PC-9 (cell line): ENCODE results near the gene CD109. TPM values are rescaled to one million over a fixed set of nuclear protein-coding genes. Genes with fewer than 3 reads are reported as not detected.

ENCODE experiments used
- BruUV-seq: library from RNA; stranded (reverse); fragments of 400-500 nt; replicated peaks from 2 replicates; lab custom pipeline; 2021; lab: Mats Ljungman, UMichigan
- CTCF ChIA-PET: fragments of 300-600 bp; sonication (Branson Sonifier 250); formaldehyde crosslinking; loops from one replicate; lab custom pipeline; 2022; ENCODE audit warnings: antibody characterized with exemption; lab: Charles Lee
- POLR2A ChIA-PET: fragments of 300-600 bp; sonication (Branson Sonifier 250); formaldehyde crosslinking; loops from one replicate; lab custom pipeline; 2022; ENCODE audit warnings: antibody characterized with exemption; ENCODE audit not compliant: unreplicated experiment; lab: Charles Lee
- DNase-seq, 2 experiments: peaks; one replicate each; pipeline versions ENCODE4 v3.0.0 to v3.0.0-alpha.2; 2015 to 2022; ENCODE audit warnings: mixed read lengths in 1 of 2
- H2AFZ ChIP-seq: fragments of 200-600 bp; sonication (generic); 2 replicates; pipeline ENCODE4 v1.8.1; 2017; ENCODE audit warnings: antibody characterized with exemption
- H3F3A ChIP-seq: fragments of 200-600 bp; sonication (generic); 2 replicates; pipeline ENCODE4 v1.8.1; 2017; ENCODE audit warnings: antibody characterized with exemption, mild to moderate bottlenecking, low read depth; ENCODE audit not compliant: insufficient read depth
- H3K27ac ChIP-seq: fragments of 200-600 bp; sonication (generic); 2 replicates; pipeline ENCODE4 v1.6.1; 2016; ENCODE audit warnings: mixed run types
- H3K27me3 ChIP-seq: fragments of 200-600 bp; sonication (generic); 2 replicates; pipeline ENCODE4 v1.6.1; 2016; ENCODE audit warnings: low read depth, mixed run types; ENCODE audit not compliant: insufficient read depth
- H3K36me3 ChIP-seq: fragments of 200-600 bp; sonication (generic); 2 replicates; pipeline ENCODE4 v1.6.1; 2016; ENCODE audit warnings: low read depth, mixed run types
- H3K4me1 ChIP-seq: fragments of 200-600 bp; sonication (generic); replicated peaks from 2 replicates; pipeline ENCODE4 v1.6.1; 2016; ENCODE audit warnings: mixed run types; ENCODE audit not compliant: insufficient read depth
- H3K4me2 ChIP-seq: fragments of 200-600 bp; sonication (generic); 2 replicates; pipeline ENCODE4 v1.6.1; 2017; ENCODE audit warnings: mixed run types
- H3K4me3 ChIP-seq: fragments of 200-600 bp; sonication (generic); 2 replicates; pipeline ENCODE4 v1.6.1; 2016; ENCODE audit warnings: mixed run types
- H3K79me2 ChIP-seq: fragments of 200-600 bp; sonication (generic); 2 replicates; pipeline ENCODE4 v1.6.1; 2017; ENCODE audit warnings: low read depth, mixed run types
- H3K9me2 ChIP-seq: fragments of 200-600 bp; sonication (generic); 2 replicates; pipeline ENCODE4 v1.8.1; 2017; ENCODE audit warnings: mild to moderate bottlenecking; ENCODE audit not compliant: insufficient read depth
- H3K9me3 ChIP-seq: fragments of 200-600 bp; sonication (generic); 2 replicates; pipeline ENCODE4 v1.8.1; 2016; ENCODE audit warnings: low read depth; ENCODE audit not compliant: insufficient read depth
- H4K20me1 ChIP-seq: fragments of 200-600 bp; sonication (generic); 2 replicates; pipeline ENCODE4 v1.8.1; 2017; ENCODE audit not compliant: insufficient read depth
- CTCF ChIP-seq: fragments of 200-600 bp; sonication (generic); conservative IDR thresholded peaks from 2 replicates; pipeline ENCODE4 v1.6.1; 2017; ENCODE audit warnings: mixed run types, antibody characterized with exemption, mild to moderate bottlenecking, moderate library complexity
- EZH2 ChIP-seq: fragments of 200-600 bp; sonication (generic); IDR thresholded peaks from 2 replicates; pipeline ENCODE4 v1.8.0; 2017; ENCODE audit warnings: antibody characterized with exemption, low read depth
- intact Hi-C: fragments of 100-400 bp; cut with micrococcal nuclease; formaldehyde crosslinking; loops from one replicate; pipeline ENCODE4 v1.10.0; 2022; ENCODE audit not compliant: unreplicated experiment
- total RNA-seq: library from RNA; stranded (reverse); gene quantifications from 2 replicates; pipeline ENCODE4 v1.2.3, GENCODE V29; 2021

The CD109 gene
- total RNA-seq, 1 experiment from 2014 or later = 50.7 TPM

GRCh38 chr6:73706971-73707370 lies 11.0 kb downstream of the CD109 start:
- H3K4me3 ChIP-seq = no peak overlapping the region
- ChIA-PET POLR2A (no interaction called here), CTCF (no interaction called here)
- H3K27me3 ChIP-seq = no peaks in the 10 kb centered on the region
- no peak overlapping the region for H2AFZ ChIP-seq
- no peaks in the 10 kb centered on the region for H3K9me2 ChIP-seq
- intact Hi-C loops = no loop called here
- H3K27ac ChIP-seq = no peak overlapping the region
- H3K9me3 ChIP-seq = no peaks in the 10 kb centered on the region
- H3K79me2 ChIP-seq = no peaks in the 10 kb centered on the region
- BruUV-seq = no TSS peak
- peaks cover 34% of the 10 kb centered on the region for H3F3A ChIP-seq
- H3K4me2 ChIP-seq = no peak overlapping the region
- H3K36me3 ChIP-seq = 0 out of 2 replicates have a peak, but pooled peaks cover 5% of the 10 kb centered on the region
- DNase-seq = no peak
- no peaks in the 10 kb centered on the region for H4K20me1 ChIP-seq
- no peak for TF ChIP-seq EZH2
- no peak for TF ChIP-seq CTCF
- peaks cover 37% of the 10 kb centered on the region for H3K4me1 ChIP-seq

GRCh38 chr6:73710470-73710869 lies 14.5 kb downstream of the CD109 start:
- H3K27ac ChIP-seq = peak overlapping the region; percentile 33
- DNase-seq = peak; percentile 86 to 92
- TF ChIP-seq EZH2 (no peak), CTCF (no peak)
- no TSS peak for BruUV-seq
- H3K27me3 ChIP-seq = no peaks in the 10 kb centered on the region
- H3F3A ChIP-seq = peaks cover 12% of the 10 kb centered on the region
- intact Hi-C loops = loop anchor here (5.0 kb wide), 2 partner anchors 33 to 188 kb away; partner anchors contain the start of gene EEF1A1
- no peak overlapping the region for H2AFZ ChIP-seq
- POLR2A ChIA-PET = no interaction called here
- H3K4me2 ChIP-seq = peak overlapping the region; percentile 48
- H3K36me3 ChIP-seq = 0 out of 2 replicates have a peak, but pooled peaks cover 4% of the 10 kb centered on the region
- no peaks in the 10 kb centered on the region for H3K9me3 ChIP-seq
- CTCF ChIA-PET = no interaction called here
- H3K79me2 ChIP-seq = no peaks in the 10 kb centered on the region
- no peak overlapping the region for H3K4me3 ChIP-seq
- H3K4me1 ChIP-seq = peaks cover 19% of the 10 kb centered on the region
- H3K9me2 ChIP-seq = no peaks in the 10 kb centered on the region
- no peaks in the 10 kb centered on the region for H4K20me1 ChIP-seq

- H3K79me2 ChIP-seq = no peaks in the 10 kb centered on the region
- POLR2A ChIA-PET = no interaction called here
Measured at GRCh38 chr6:73710948-73711347, 14.9 kb downstream of the CD109 start.

More at GRCh38 chr6:73710948-73711347, 14.9 kb downstream of the CD109 start:
- CTCF ChIA-PET = no interaction called here
- Histone ChIP-seq H3K9me2 (no peaks in the 10 kb centered on the region), H3K4me3 (no peak overlapping the region), H3K36me3 (0 out of 2 replicates have a peak, but pooled peaks cover 4% of the 10 kb centered on the region), H3K4me2 (peak overlapping the region; percentile 48), H3K27ac (peak overlapping the region; percentile 33), H4K20me1 (no peaks in the 10 kb centered on the region), H3F3A (peaks cover 12% of the 10 kb centered on the region), H2AFZ (no peak overlapping the region), H3K9me3 (no peaks in the 10 kb centered on the region), H3K4me1 (peaks cover 20% of the 10 kb centered on the region), H3K27me3 (no peaks in the 10 kb centered on the region)
- no peak for DNase-seq
- intact Hi-C loops = loop anchor here (5.0 kb wide), 2 partner anchors 34 to 189 kb away; partner anchors contain the start of gene EEF1A1
- no TSS peak for BruUV-seq
- TF ChIP-seq EZH2 (no peak), CTCF (no peak)
